GM21423 (cell line): ENCODE data around the gene PHAX.
A peak's percentile ranks its signal among the peaks of the same experiment; 100 is the strongest.
"Not testable (repeated sequence)": the region's sequence is repeated elsewhere in the genome, so short reads cannot be mapped to it uniquely, and the experiment has no call there.

Source experiments
- ATAC-seq: cut with Tn5 transposase; IDR thresholded peaks from one replicate; pipeline ENCODE4 v1.9.1; 2021; ENCODE audit warnings: mild to moderate bottlenecking, moderate library complexity; ENCODE audit not compliant: unreplicated experiment

The PHAX gene

DNA sequence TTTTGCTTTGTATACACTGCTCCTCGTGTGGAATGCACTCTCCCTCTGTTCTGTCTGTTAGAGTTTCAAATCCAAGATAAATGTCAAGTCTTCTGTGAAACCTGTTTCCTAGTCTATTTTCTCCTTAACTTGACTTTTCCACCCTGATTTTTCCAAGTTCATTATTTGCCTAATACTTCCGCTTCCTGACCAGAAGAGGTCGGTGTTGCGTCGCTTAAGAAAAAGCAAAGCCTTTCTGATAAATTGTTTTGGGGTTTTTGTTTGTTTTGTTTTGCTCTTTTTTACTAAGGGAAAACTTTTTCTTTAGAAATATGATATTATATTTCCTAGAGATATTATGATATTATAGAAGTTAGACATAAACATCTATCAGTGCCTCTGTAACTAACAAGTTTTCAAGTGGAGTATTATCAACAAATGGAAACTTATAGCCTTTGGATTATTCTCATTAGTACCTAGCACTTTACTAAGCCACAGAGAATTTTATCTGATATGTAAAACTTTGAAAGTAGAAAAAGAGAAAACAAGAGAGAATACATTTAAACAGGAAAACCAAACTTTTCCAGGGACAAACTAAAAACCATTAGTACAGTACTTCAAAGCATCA lies 55.8 kb downstream of the PHAX start:
- ATAC-seq, result no peak

DNA sequence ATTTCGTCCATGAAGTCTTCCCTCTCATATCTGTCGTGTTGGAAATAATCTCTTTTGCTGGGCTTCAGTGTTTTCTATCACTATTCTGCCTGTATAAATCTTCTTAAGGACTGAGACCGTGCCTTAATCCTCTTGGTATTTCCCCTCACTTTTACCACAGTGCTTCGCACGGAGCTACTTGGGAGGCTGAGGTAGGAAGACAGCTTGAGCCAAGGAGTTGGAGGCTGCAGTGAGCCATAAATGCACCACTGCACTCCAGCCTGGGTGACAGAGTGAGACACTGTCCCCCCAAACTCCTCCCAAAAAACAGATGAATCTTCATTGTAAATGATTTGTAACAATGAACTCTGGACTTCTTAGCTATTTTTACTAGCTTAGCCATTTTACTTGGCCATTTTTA lies 57.8 kb downstream of the PHAX start:
- no peak for ATAC-seq

DNA sequence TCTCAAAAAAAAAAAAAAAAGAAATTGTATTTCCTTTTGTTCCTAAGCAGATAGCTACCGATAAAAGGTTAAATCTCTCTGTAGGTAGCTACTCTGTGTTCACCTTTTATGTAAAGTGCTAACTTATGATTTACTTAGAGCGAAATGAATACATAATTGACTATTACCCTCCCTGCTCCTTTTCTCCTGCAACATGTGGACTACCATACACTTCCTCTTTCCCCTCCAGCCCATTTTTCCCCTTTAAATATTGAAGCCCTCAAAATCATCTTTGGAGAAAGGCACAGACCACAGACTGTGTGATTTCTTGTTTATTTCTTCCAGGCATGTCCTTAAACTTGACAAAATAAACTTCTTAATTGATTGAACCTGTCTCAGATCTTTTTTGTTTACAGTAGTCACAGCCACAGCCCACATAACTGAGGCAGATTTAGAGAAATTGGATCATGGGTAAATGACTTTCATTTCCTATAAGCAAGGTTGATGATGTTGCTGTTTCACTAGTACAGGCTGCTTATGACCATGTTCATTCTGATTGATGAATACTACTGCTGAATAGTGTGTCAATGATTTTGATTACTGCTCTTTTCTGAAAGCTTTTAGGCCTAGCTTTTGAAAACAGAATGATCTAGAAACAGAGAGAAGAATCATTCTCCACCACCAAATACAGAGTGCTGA lies 59.2 kb downstream of the PHAX start:
- ATAC-seq, result peak; percentile 69

DNA sequence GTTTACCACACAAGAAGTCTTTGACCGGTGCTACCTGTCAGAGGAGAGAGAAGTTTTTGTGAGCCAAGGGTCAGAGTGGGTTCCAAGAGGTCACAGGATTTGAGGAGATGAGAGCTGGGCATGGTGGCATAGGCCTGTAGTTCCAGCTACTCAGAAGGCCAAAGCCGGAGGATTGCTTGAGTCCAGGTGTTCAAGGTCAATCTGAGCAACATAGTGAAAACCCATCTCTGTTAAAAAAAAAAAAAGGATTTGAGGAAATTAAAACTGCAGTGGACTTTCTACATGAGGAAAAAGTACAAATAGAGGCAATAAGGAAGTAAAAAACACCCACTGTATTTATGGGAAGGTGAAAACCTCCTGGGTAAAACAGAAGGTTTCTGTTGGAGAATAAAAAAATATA lies 63.8 kb downstream of the PHAX start:
- no peak for ATAC-seq

DNA sequence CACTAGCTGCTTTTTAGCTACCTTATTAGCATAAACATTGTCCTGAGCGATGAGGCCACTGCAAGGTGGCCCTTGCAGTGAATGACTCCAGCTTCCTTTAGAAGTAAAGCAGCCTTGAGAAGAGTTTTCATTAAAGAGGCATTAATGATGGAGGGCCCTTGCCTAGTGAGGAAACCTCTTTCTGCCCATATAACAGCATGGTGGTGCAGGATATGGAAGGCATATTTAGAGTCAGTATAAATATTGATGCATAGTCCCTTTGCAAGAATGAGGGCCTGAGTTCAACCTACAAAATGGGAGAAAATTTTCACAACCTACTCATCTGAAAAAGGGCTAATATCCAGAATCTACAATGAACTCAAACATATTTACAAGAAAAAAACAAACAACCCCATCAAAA lies 69.4 kb downstream of the PHAX start:
- ATAC-seq, result not testable (repeated sequence)

DNA sequence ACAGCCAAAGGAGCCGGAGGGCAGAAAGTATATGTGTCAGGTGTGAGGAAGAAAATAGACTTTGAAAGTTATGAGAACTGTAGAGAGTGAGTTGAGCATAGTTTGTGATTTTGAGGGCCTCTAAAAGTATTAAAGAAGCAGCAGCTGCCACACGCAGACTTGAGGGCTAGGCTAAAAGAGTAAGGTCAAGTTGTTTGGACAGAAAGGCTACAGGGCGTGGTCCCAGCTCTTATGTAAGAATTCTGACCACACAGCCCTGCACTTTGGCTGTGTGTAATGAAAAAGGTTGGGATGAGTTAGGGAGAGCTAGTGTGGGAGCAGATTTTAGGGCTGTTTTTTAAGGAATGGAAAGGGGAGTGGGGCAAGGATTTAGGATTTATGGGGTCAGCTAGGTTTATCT lies 70.9 kb downstream of the PHAX start:
- ATAC-seq, result not testable (repeated sequence)

DNA sequence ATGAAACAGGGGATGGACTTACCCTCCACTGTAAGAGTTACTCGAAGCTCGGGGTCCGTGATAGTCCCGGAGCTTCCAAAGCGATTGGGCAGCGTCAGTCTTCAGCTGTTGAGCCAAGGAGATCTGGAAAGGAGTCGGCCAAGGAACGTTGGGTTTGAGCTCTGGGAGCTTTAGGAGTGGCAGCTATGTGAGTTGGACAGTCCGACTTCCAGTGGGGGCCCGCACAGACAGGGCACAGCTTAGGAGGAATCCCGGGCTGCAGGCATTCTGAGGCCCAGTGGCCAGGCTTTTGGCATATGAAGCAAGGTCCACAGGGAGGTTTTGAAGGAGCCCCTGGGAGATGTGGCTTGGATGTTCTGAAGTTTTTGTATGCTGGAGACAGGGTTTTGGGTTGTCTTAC lies 72.7 kb downstream of the PHAX start:
- no peak for ATAC-seq

DNA sequence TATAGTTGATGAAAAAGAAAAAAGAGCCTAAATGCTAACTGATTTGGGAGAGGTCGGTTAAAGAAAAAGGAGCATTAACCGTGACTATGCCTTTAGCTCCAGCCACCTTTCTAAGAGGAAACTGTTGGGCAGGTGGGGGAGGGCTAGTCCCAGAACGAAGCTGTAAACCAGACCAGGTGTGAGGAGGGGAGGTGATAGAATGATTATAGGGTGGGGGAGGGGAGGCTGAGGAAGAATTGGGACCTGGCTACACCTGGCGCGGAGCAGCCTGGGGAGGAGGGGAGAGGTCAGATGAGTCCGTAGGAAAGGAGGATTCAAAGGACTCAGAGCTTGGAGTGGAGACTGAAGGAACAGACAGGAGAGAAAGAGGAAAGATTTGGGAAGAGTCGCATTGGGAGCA lies 73.4 kb downstream of the PHAX start:
- no peak for ATAC-seq

DNA sequence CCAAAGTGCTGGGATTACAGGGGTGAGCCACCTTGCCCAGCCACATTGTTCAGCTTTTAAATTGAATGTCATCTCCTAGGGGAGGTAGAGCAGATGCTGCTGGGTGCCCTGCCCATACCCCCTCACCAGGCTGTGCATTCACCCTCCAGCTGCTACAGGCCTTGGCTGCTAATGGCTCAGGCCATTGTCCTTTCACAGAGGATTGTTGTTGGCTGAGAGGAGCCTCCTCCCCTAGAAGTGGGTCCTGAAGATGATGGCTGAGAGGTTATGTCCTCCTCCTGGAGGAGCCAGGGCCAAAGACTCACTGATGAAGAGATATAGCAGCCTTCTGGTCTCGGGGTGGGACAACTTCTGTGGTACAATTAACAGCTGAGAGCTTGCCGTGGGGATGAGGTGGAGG lies 74.6 kb downstream of the PHAX start:
- no peak for ATAC-seq

DNA sequence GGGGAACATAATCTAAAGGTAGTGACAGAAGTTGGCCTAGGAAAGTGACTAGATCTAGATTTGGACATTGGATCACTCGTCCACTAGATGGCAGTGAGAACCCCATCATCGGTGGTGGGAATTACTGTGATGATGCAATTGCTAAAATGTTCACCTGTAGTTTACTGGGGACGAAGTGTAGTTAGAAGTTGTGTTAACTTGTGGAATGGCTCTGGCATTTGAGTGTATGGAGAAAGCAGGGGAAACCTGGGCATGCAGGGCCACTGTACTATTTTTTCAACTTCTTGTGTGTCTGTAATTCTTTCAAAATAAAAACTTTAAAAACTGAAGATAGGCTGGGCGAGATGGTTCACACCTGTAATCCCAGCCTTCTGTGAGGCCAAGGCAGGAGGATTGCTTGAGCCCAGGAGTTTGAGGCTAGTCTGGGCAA lies 75.5 kb downstream of the PHAX start:
- ATAC-seq, result peak; percentile 57
